GM21515 (cell line): ENCODE measurements around the gene KBTBD12.

ENCODE experiments used
- ATAC-seq: cut with Tn5 transposase; IDR thresholded peaks from one replicate; pipeline ENCODE4 v1.9.1; 2021; ENCODE audit not compliant: unreplicated experiment

The KBTBD12 gene

DNA sequence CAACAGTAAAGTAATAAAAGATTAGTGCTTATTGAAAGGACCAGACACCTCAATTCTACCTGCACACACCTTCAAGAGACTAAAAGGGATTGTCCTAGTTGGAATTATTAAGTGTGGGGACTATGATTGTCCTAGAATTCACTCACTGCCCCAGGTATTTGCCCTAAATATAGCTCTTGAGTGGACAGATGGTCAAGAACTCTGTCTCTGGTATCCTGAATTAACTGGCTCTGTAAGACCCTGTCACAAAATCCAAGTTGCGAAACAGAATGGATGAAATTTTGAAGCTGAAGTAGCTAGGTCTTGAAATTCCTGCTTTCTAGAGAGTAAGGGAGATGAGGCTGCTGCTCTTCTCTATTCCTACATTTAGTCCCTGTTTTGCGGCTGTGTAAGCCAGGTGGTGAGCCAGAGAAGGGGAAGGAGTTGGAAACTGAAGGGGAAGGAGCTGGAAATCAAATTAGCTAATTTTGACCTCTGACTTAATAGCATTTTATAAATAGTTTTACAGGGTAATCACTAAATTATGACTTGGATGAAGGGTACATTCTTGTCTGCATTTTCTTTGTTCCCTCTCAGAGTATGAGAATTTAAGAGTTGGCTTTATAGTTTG lies 34.5 kb downstream of the KBTBD12 start:
- no peak for ATAC-seq

DNA sequence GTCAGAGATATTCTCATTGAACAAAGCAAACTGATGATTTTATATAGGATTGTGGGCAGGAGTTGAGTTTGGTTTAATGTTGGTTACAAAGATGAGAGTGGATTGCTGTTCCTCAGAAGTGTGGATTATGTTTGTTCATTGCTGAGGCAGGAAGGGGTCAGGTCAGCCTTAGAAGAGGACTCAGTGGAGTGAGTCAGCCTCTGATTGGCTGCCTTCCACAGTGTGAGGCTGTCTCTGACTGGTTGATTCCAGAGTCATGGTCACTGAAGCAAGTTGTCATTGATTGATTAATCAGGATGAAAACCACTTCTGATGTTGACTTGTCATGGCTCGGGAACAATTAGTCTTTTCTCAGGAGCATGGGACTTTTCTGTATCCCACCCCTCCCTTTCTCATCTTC lies 36.2 kb downstream of the KBTBD12 start:
- no peak for ATAC-seq

- ATAC-seq, result no peak
These were observed 38.3 kb downstream of the KBTBD12 start for GRCh38 chr3:127953091-127954035.

DNA sequence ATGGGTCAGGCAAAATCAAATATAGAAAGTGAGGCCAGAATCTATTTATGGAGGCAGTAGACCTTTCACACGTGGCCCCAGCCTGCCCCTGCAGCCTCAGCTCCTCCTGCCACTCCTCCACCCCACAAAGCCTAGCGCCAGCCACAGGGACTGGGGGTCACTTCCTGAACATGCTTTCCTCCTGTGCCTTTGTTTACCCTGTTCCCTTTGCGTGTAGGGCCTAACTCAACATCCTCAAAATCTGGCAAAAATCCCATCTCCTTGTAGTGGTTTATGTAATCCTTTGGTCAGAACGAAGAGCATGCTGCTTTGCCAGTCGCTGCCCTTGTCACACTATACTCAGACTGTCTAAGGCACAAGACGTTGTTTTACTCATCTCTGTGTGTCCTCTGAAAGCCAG lies 39.6 kb downstream of the KBTBD12 start:
- no peak for ATAC-seq

DNA sequence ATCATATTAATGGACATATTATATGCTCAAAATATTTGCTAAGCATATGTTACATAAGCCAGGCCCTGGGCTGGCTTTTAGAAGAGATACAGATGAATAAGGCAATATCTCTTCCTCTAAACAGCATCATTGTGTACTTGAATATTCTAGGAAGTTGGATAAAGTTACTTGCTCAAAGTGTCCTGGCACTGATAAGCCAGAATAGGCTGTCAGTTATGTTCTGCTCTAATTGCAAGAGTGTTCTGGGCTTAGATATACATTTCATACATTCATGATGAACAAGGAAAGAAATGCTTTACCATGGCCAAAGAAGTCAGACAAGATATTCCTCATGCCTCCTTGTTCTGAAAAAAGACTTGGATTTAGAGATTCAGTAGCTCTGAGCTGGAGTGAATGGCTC lies 40.7 kb downstream of the KBTBD12 start:
- ATAC-seq, result no peak

DNA sequence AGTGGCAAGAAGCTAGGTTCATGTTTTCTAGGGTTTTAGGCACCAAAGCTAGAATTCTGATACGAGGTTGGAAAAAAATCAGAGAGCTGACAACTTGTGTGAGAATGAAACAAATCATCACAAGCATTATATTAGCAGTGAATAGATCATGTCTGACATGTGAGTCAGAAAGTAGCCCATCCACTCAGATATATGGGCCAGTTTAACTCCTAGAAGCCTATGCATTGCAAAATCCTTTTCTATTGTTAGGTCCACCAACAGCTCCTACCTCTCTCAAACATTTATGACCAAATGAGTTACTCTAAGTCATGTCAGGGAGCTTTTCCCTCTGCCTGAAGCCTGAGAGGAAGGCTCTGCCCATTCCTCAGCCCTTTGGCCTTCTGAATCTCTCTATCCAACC lies 44.0 kb downstream of the KBTBD12 start:
- no peak for ATAC-seq

DNA sequence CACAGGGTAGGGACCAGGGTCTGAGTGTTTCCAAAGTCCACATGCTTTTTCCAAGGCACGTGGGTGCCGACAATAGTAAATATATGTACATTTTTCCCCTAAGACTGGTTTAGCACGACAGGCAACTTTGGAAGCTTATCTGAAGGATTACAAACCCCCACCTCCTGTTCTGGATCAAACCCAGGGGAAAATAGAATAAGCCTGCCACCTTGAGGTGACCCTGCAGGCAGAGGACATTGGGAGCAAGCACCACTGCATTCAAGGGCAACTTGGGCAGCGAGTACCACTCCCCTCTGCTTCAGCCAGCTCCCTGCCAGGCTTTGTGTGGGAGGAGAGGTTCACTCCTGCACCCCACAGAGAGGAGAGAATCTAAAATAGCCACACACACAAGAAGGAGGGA lies 44.8 kb downstream of the KBTBD12 start:
- ATAC-seq, result no peak

- ATAC-seq, result no peak
These were observed 45.5 kb downstream of the KBTBD12 start for GRCh38 chr3:127960421-127960965.

DNA sequence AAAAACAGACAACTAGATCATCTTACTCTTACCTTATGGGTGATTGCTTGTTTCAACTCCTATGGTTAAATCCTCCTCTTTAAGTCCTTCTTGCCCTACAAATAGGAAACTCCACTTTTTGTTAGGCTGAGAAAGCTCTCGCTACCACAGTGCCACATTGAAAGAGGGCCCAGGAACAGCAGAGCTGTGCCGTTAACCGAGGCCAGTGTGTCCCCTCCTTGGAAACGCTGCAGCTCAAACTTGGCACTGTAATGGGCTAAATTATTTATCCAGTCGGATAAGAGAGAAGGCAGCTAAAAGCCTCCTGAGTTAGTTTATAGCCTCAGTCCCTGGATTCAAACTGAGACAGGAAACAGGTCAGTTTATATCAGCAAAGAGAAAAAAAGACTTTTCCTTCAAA lies 46.1 kb downstream of the KBTBD12 start:
- no peak for ATAC-seq

- no peak for ATAC-seq
These were observed 46.9 kb downstream of the KBTBD12 start for GRCh38 chr3:127961963-127962362.

- no peak for ATAC-seq
These were observed 47.9 kb downstream of the KBTBD12 start for GRCh38 chr3:127962937-127963336.

- no peak for ATAC-seq
These were observed 49.0 kb downstream of the KBTBD12 start for GRCh38 chr3:127964053-127964452.

DNA sequence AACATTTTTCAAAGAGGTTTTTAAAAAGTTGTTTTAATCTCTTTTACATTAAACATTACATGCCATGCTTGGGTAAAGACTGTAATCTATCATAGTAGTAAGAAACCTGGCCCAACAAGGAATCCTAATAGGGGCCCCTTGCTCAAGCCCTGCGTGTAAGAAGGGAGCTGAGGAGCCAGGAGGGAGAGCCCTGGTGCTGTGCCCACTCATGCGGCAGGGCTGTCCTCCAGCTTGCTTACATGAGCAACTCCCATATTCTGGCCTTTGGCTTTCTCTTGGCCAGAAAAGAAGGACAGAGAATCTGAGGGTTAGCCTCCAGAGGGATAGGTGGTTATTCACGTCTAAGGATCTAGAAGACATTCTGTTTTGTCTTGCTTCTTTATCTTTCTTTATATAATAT lies 49.8 kb downstream of the KBTBD12 start:
- ATAC-seq, result no peak

DNA sequence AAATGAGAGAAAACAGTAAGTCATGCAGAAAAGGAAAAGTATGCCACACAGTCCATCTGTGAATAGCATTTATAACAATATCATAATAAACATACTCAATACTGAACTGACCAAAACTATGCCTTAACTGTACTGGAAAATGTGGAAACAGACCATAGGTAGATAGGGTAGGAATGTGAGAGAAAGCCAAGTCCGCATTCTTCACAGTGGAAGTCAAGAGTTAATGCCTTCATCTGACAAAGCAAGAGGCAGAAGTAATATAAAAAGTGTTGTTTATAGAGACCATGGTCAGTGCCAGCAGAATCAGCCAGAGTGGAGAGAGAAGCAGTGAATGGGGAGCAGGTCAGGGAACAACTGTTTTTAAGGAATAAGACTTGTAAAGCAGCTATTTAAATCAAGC lies 52.3 kb downstream of the KBTBD12 start:
- ATAC-seq, result no peak

- ATAC-seq, result no peak
These were observed 56.0 kb downstream of the KBTBD12 start for GRCh38 chr3:127970966-127971592.

DNA sequence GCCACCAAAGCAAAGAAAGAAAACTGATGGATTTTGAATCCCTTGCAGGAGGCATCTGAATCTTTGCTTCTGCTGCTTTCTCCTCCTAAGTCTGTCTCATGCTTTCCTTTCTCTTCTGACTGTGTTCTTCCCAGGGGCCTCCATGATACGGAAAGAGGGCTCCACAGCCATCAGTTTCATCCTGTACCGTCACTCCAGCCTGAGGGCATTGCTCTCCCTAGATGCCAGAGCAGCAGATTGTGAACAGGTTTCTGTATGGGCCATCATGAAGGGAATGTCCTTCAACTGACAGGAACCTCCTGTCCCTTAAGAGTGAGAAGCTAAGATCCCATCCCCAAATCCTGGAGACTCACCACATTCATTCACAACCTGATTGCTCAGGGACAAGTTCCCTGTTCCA lies 59.2 kb downstream of the KBTBD12 start:
- no peak for ATAC-seq

- ATAC-seq, result no peak
These were observed 60.4 kb downstream of the KBTBD12 start for GRCh38 chr3:127975153-127976029.

DNA sequence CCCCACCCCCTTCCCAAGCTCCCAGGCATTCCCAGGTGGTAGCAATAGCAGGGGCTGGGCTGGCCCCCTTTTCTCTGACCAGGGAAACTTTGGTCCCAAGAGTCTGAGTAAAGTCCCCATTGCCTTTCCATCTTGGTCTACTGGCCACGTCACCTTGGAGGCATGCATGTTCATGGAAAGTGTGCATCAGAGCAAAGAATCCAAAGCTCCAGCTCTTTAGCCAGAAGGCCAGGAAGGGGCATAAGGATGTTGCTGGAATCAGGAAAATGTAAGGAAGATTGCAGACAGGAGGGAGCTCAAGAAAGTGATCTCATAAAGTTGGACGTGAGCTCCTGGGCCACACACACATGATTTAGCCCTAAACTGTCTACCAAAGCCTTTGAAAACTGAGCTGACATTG lies 63.6 kb downstream of the KBTBD12 start:
- no peak for ATAC-seq

- no peak for ATAC-seq
These were observed 64.4 kb downstream of the KBTBD12 start for GRCh38 chr3:127979473-127979872.

DNA sequence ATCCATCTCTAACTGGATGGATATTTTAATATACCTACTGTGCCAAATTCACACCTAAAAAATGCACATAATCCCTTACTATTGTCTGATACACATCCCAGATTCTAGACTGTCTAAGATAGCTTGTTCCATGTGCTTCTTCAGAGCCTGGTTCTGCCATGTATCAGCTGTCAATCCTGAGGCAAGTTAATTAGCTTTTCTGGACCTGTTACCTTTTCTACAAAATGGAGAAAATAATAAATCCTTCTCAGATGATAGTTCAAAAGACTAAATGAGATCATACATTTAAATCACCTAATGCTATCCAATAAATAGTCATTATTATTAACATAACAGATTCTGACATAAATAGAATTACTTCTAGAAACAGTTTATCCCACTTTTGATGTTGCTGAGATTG lies 66.1 kb downstream of the KBTBD12 start:
- ATAC-seq, result no peak

DNA sequence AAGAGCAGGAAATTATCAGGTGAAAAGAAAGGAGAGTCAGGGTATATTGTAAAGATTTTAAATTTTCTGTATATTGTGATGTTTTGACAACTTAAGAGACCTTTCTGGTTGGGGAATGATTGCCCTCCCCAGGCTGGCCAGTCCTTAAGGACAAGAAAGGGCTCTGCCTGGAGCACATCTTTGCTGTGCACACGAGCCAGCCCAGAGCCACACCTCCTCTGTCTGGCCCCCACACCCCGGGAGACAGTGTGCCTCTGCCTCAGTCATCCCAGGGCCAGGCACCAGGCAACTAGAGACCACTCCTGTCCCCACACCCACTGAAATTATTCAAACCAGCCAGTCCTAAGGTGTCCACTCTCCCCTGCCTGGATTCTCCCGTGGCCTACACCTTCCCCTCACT lies 67.1 kb downstream of the KBTBD12 start:
- no peak for ATAC-seq
